GM20000 (cell line): ENCODE results near the gene RFX2.

Source experiments
- DNase-seq: peaks from one replicate; pipeline ENCODE4 v3.0.0; 2012; ENCODE audit warnings: low spot score
- TF ChIP-seq, protein P1 (sequence below): IDR thresholded peaks from 2 replicates; pipeline ENCODE4 v1.5.1; 2012; ENCODE audit warnings: mild to moderate bottlenecking, control low read depth; ENCODE audit errors: extremely low read depth, missing control alignments

RFX2 gene

DNA sequence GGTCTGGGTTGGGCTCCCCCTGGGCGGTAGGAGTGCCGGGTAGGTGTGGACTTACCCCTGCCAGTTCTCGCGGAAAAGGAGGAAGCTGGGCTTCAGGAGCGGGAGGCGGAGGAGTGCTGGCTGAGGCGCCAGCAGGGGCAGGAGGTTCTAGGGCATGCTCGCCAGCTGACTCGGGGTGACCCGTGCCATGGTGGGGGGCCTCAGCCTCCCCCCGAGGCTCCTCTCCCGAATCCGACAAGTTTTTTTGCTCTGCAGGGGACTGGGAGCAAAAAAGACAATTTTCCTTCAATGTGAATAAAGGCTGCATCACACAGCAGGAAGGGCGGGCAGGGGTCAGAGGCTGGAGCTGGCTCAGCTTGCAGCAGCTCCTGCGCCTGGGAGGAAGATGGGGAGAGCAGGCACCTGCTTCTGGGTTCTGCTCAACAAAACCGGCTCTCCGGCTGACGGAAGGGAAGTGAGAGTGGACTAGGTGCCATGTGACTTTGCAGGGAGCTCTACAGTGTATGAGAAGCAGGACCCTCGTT, 158.9 kb downstream of the RFX2 start:
- TF ChIP-seq, protein P1, sequence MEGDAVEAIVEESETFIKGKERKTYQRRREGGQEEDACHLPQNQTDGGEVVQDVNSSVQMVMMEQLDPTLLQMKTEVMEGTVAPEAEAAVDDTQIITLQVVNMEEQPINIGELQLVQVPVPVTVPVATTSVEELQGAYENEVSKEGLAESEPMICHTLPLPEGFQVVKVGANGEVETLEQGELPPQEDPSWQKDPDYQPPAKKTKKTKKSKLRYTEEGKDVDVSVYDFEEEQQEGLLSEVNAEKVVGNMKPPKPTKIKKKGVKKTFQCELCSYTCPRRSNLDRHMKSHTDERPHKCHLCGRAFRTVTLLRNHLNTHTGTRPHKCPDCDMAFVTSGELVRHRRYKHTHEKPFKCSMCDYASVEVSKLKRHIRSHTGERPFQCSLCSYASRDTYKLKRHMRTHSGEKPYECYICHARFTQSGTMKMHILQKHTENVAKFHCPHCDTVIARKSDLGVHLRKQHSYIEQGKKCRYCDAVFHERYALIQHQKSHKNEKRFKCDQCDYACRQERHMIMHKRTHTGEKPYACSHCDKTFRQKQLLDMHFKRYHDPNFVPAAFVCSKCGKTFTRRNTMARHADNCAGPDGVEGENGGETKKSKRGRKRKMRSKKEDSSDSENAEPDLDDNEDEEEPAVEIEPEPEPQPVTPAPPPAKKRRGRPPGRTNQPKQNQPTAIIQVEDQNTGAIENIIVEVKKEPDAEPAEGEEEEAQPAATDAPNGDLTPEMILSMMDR, result no peak
- peak; percentile 70 for DNase-seq

DNA sequence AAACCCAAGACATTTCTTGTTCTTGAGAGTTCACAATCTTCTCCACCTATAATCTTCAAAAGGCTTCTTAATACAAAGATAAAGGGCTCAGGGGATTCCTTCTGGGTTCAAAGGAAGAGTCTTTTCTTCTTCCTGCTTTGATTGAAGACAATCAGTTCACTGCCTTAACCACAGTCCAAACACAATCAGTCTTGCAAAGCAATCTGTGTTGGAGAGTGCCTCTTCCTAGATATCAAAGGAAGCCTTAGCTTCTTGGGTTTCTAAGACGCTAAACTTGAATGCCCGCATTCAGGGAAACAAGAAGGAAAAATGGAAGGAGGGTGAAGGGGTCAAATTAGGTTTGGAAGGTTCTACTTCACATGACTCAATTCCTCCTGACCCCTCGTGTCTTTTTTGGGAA, 159.6 kb downstream of the RFX2 start:
- TF ChIP-seq, protein P1, result no peak
- no peak for DNase-seq

DNA sequence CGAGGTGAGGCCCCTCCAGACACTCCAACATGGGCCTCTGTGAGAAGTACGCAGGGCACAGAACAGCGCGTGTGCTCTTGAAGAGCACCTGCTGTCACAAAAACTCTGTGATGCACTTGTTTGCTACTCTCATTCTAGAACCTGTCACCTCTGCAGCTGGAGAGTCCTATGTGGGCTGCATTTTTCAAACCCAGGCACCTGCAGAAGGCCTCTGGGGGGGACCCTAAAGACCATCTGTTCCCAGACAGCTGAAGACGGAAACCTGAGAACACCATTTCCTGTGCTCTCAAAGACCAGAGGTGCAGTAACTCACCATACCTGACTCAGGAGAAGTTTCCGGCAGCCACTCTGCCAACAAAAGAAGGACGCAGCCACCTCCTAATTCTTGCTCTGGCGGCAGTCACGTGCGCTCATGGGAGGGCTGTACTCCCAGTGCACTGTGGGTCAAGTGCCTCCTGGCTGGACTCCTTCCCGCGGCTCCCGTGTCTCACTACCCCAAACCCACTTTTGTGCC, 160.5 kb downstream of the RFX2 start:
- TF ChIP-seq, protein P1, result no peak
- no peak for DNase-seq

DNA sequence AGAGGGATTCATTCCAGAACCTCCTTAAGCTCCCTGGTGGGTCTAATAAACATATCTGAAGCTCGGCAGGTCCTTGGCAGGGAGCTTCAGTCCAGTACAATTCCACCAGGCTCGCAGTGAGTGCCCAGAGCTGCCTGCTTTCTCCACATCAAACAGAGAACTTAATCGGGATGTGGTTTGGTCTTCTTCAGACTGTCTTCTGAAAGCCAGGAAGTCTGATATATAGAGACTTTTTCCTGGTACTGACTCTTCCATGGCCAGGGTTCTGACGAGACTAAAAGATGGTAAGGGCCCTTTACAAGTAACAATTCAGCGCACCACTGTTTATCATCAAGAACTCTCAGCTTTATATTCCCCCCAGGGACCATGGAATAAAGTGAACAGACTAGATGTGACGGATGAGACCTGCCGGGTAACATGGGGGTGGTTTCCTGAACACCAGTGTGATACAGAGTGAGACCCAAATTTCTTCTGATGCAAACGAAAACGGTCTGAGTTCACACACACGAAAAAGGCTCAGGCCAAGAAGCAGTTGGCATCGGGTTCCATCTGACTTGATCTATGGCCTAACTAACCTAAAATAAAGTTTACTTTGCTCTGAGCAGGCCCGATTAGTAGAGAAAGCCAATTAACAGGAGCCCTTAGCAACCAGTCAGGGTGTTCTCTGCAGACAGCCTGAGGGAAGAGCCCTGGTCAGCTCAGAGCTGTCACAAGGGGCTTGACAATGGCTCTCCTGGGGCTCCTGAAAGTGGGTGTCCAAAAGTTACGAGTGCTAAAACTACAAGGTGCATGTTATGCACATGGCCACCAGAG, 161.3 kb downstream of the RFX2 start:
- TF ChIP-seq, protein P1, result no peak
- no peak for DNase-seq

DNA sequence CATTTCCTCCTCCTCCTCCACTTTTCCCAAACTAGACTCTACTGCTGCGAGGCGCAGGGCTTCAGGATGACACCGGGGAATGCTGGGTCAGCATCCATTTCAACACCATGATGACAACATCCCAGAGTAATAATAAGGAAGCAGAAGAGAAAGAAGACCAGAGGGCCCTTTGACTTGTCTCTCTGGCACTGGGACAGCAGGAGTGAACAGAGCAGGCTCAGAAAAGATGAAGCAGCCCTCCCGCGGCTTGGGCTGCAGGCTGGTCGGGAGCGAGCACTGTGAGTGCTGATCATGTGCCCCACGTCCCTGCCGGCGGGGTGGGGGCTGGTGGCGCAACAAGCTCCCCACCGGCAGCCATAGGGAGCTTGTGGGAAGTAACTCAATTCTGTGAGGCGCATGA, 162.9 kb downstream of the RFX2 start:
- TF ChIP-seq, protein P1, result no peak
- no peak for DNase-seq

DNA sequence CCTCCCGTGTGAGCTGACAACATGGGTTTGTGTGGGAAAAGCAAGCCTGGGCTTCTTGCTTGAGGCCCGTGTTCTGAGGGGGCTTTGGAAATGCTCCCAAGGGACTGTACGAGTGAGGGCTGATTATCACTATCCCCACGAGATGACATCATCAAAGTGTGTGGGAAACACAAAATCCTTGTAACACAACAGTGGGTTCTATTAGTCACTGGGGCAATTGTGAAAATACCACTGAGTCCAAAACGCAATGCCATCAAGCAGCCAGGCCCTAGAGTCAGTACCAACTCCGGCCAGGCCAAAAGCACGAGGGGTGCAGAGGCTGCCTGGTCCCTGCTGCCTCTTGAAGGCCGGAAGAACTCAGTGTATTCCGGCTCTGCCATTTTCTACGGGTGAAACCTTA, 166.7 kb downstream of the RFX2 start:
- no peak for DNase-seq

More for the DNA sequence above, 166.7 kb downstream of the RFX2 start:
- TF ChIP-seq, protein P1, result no peak
